ENCODE data around the gene GRIN2C. TPM values are rescaled to one million over a fixed set of nuclear protein-coding genes. Genes with fewer than 3 reads are reported as not detected.
"Not testable (repeated sequence)": the region's sequence is repeated elsewhere in the genome, so short reads cannot be mapped to it uniquely, and the experiment has no call there.

The GRIN2C gene
- polyA plus RNA-seq (ENCODE audit: insufficient read depth in 1 of 5, insufficient read length in 5 of 5, low replicate concordance in 1 of 5) = under 1 TPM; 0.15 to 0.38 (median 0.21) TPM
- long read RNA-seq, donor 1 = 0 reads
- long read RNA-seq, donor 2 = 0 reads
- long read RNA-seq, donor 3 = 0 reads
- long read RNA-seq, donor 4 = 0 reads
- long read RNA-seq, donor 5 = 0 reads
- long read RNA-seq, donor 6 = 0 reads
- long read RNA-seq, donor 7 = 0 reads
- long read RNA-seq, donor 8 = 0 reads

DNA sequence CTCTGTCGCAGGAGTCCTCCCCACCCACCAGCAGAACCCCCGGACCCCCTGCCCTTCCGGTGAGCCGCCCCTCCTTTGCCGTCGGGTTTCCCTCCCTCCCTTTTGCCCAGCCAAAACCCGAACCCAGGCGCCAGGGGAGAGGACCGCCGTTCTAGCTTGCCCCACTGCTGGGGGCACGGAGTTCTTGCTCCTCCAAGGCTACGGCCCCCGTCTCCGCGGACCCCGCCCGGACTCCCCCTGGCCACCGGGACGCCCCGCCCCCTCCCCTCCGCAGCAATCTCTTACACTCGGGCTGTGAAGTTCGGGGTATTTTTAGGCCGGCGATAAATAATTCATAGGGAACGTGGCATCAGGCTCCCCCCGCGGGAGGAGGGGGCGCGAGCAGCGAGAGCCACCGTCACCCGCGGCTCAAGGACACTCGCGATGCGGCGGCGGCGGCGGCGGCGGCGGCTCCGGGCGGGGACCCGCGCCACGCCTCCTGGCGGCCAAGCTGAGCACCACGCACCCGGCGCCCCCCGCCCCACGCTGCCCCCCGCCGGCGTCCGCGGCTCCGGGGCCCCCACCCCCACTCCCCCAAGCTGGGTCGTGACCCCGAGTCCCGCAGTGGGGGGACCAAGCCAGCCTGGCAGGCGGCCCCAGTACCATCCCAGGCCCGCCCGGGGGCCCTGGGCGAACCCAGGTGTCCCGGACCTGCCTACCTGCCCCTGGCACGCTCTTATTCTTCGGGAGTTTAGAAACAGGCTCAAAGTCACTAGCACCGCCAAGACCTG is at the start of gene GRIN2C:
Gene GRIN2C, minus strand, starts transcription at position 427 of the 770 bp plus-strand sequence. CDS start 4,793 bp downstream, outside the sequence.
- no peak for DNase-seq

DNA sequence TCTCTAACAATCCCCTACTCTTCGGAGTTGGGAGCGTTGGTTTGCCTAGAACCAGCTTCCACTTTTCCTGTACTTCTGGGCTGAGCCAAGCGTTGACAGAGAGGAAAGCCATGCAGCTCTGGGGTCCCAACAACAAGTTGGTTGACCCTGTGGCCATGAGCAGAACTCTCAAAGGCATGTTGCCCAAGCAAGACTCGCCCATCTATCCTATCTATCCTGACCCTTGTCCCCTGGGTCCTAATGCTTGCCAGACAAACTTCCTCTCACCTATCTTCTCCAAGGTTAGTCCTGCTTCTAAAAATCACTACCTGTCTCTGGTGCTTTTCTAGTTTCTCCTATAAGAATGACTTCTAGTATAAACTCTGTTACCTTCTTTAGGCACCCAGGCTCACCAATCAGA is 49.4 kb upstream of the GRIN2C start:
- not testable (repeated sequence) for DNase-seq

DNA sequence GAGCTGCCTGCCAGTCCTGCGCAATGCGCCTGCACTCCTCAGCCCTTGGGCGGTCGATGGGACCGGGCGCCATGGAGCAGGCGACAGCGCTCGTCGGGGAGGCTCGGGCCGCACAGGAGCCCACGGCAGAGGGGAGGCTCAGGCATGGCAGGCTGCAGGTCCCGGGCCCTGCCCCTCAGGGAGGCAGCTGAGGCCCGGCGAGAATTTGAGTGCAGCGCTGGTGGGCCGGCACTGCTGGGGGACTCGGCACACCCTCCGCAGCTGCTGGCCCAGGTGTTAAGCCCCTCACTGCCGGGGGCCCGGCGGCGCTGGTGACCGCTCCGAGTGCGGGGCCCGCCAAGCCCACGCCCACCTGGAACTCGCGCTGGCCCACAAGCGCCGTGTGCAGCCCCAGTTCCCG is 47.3 kb upstream of the GRIN2C start:
- DNase-seq = no peak

DNA sequence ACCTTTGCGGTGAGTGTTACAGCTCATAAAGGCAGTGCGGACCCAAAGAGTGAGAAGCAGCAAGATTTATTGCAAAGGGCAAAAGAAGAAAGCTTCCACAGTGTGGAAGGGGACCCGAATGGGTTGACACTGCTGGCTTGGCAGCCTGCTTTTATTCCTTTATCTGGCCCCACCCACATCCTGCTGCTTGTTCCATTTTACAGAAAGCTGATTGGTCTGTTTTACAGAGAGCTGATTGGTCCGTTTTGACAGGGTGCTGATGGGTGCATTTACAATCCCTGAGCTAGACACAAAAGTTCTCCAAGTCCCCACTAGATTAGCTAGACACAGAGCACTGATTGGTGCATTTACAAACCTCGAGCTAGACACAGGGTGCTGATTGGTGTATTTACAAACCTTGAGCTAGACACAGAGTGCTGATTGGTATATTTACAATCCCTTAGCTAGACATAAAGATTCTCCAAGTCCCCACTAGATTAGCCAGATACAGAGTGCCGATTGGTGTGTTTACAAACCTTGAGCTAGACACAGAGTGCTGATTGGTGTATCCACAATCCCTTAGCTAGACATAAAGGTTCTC is 46.6 kb upstream of the GRIN2C start:
- DNase-seq = not testable (repeated sequence)

DNA sequence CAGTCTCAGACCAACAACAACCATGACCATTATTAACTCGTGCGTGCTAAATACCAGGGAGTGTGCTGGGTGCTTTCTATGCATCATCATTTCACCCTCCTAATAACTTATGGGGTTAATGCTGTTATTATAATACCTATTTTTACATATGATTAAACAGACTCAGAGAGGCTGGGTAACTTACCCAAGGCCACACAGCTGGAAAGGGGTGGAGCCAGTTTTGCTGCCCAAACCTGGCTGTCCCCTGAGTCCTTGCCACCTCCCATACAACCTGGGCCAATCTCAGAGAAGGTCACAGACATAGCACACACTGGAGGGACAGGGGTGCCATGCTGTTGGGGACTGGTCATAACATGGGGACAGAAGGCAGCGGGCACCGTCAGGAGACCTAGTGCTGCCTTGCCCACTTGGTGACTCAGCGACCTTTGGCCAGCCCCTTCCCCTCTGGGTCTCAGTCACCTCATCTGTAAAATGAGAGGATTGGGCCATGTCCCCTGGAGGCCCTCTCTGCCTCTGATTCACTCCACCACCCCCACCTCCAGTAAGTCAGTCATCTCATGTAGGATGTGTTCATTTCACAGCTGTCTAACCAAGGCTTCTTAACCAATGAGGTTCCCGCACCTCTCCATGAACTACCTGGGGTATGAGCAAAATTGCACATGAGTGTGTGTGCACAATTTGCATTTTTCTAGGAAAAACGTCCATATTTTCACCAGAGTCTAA is 45.2 kb upstream of the GRIN2C start:
- DNase-seq = no peak

DNA sequence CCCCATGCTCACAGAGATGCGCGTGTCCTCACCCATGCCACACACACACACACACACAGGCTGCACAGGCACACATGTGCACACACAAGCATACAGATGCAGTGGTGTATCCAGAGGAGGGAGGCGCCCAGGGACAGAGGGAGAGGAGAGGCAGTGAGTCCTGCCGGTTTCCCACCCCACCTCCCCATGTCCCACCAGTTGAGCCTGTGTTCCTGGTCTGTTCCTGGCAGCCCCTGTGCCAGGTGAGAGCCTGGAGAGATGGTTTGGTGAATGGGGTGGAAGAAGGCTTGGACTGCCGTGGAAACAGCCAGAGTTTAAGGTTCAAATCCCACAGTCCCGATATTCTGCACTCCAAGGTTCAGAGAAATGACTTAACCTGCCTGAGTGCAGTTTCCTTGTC is 44.0 kb upstream of the GRIN2C start:
- no peak for DNase-seq

DNA sequence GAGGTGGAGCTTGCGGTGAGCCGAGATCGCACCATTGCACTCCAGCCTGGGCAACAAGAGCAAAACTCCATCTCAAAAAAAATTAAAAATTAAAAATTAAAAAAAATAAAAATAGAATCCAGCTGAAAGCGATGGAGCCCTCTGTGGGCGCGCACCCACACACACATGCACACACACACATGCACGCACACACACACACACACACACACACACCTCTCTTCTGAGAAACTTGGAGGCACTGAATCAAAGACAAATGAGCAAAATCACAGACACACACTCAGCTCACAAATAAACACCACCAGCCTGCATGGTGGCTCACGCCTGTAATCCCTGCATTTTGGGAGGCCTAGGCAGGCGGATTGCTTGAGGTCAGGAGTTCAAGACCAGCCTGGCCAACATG is 43.3 kb upstream of the GRIN2C start:
- DNase-seq = no peak

DNA sequence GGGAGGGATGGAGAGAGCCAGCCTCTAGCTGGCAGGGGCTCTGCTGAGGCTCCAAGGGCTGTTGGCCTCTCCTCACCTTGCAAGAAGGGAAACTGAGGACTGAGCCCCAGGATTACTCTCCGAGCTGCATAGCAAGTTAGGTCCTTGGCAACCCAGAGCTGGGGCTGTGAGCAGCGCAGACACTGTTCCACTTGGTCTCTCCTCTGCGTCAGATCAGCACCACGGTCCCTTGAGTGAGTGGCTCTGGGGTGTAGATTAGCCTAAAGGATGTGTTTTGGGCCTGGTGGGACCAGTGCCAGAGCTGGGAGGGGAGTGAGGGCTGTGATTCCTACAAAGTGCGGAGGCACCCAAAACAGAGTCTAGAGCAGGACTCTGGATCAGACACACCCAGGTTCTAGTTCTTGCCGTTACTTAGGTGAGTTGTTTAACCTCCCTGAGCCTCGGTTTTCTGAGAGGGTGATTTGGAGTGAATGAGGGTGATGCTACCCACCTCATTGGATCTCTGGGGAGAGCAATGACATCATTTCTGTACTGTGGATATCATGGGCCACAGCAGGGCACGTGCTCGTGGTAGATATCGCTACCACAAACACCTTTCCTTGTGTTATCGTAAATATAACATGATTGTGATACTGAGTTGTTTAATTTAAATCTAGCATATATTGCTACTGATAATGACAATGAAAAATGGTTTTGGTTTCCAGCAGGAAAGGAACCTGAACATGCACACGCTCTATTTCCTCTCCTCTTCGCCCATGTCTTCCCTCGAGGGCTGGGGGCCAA is 41.9 kb upstream of the GRIN2C start:
- no peak for DNase-seq

DNA sequence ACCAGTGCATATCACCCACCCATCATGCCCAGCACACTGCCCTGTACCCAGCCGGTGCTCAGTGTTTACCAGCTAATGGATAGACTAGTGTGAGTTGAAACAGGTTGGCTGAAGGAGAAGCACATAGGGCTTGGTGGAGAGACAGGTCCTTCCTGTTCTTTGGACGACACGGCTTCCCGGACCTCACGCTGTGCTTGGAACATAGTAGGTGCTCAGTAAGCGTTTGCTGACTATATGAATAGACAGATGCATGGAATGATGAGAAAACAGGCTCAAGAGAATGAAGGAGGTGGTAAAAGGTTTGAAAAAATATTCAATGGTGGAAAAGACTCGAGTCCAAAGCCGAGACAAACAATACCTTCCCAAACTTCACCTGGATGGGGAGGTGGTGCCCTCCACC is 40.5 kb upstream of the GRIN2C start:
- no peak for DNase-seq

DNA sequence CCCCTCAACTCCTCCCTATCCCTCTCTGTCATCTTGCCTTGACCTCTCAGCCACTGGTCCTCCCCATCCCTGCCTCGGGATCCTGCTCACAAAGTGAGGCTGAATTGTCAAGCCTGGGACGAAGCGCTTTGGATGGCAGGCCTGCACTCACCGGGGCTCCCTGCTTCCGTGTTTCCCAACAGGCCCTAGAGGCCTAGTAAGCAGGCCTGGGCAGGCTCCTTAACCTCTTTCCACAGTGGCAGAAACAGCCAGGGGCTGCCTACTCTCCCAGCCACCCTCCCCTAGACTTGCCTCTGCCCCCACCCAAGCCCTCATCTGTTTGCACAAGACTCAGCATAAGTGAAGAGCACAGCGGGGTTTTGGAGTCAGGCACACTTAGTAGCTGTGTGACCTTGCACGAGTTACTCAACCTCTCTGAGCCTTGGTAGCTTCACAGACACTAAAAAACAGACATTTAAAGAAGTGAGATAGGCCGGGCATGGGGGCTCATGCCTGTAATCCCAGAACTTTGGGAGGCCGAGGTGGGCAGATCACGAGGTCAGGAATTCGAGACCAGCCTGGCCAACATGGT is 38.8 kb upstream of the GRIN2C start:
- no peak for DNase-seq

DNA sequence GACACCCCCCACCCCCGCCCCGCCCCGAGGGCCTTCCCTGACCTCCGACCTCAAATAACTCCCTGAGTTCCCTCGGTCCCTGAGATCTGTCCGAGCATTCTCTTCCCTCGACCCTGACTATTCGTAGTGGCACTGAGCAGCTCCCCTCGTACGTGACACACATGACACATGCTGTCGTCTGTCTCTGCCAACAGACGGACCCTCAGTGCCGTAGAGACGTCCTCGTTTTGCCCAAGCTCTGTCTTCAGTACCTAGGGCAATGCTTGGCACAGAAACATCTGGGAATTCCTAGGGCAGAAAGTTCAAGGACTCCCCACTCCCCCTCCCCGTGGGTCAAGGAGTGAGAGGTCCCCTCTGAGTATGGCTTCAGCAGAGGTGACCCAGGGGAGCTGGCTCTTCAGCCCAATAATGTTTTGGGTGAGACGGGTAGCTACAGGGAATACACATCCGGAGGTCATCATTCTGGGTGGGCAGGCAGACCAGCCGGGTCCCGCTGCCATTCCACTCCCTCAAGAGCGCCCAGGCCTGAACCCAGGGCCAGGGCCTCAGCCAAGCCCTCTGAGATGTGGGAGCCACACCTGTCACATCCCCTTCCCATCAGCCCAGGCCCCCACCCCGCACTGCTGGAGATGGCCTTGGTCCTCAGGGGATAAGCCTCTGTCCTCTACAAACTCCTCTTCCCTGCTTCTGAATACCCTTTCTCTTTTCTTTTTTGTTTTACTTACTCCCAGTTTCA is 34.4 kb upstream of the GRIN2C start:
- no peak for DNase-seq

DNA sequence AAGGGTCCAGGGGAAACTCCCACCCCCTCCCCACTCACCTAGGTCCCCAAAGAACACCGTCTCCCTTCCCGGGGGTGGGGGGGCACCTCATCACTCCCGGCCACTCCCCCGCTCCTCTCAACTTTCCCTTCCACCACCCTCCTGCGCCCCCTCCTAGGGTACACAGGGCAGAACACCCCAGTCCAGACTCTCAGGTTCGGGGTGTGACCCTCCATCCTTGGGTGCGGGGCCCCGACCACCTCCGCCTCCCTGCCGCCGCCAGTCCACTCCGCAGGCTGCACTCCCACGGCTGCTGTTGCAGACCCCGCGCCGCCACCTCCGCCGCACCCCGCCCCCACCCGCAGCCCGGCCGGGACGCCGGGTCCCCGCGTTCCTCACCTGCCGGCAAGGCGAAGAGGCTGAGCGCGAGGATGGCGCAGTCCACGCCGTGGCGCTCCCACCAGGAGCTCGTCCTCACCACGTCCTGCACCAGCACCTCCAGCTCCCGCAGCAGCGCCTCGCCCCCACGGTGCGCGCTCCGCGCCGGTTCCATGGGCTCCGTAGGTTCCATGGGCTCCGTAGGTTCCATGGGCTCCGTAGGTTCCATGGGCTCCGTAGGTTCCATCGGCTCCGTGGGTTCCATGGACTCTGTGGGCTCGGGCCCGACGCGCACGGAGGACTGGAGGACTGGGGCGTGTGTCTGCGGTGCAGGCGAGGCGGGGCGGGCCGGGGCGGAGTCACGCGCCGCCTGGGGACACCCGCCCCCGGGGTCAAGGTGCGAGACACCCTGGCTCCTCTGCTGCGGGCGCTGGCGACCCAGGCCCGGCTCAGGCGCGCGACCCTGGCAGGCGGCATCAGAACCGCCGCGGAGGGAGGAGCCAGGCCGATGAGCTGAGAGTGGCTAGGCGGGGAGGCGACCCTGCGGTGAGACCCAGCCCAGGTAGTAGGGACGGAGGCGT is 33.6 kb upstream of the GRIN2C start, which contains the start of gene FADS6:
Gene FADS6, minus strand, starts transcription at position 660 of the 938 bp plus-strand sequence. Its CDS starts 38 bp downstream, at position 622.
- DNase-seq = no peak

DNA sequence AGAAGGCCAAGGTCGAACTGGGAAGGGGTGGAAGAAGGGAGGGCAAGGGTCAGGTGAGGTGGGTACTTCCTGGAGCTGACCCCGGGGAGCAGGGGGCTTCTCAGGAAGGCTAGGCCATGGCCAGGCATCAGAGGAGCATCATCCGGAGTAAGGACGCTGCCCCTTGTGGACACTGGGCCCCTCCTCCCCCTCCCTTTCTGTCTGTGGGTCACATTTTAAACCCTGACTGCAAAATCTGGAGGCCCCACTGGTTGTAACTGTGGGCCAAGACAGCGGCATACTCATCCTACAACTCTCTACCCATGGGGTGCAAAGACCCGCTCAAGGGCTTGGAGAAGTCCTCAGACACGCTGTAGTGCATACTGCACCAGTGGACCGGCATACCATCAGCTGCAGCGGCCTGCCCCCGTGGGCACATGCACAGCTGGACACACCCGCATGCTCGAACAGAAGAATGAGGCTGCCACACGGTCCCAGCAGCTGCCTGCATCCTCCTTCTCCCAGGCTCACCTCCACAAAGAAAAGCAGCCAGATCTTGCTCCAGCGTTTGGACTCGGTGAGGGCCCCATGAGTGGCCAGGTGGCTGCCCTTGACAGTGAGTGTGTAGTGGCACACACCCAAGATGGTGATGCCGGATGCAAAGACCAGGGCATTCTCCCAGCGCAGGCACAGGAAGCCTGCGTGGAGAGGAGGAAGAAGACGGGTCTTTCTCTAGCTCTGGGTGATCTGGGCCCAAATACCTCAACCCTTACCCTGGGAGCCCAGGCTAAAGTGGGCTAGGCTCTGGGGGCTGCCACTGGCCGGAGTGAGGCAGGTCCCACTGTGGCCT is 32.5 kb upstream of the GRIN2C start:
- no peak for DNase-seq

DNA sequence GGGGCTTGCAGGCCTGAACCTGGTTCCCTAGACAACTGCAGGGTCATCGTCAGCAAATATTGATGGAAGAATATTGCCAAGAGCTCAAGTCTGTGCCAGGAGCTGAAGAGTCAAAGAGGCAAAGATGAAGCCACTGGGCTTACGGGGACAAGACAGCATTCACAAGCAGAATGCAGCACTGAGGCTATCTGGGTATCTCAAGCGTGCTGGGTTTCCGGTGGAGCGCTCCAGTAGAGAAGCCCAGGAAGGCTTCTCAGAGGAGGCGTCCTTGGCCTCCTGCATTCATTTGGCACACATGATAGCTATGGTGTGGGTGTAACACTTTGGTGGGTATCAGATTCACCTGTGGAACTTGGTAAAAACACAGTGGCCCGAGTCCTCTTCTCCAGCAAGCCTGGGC is 30.9 kb upstream of the GRIN2C start:
- DNase-seq = no peak

DNA sequence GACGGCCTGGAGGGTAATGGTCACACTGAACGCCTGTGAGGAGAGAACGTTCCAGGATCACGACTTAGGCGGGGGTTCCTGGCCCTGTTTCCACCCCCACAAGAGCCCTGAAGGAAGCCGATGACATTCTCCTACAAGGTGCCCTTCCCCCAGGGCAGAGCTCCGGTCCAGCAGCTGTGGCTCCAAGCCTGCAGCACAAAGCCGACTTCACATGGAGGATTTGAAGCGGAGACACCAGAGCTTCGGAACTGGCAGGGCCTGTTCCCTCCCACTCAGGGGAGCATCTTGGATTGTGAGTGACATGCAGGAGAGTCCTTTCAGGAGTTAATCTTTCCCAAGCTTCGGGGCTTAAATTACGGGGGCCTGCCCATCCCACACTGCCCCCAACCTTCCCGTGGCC is 28.8 kb upstream of the GRIN2C start:
- no peak for DNase-seq

DNA sequence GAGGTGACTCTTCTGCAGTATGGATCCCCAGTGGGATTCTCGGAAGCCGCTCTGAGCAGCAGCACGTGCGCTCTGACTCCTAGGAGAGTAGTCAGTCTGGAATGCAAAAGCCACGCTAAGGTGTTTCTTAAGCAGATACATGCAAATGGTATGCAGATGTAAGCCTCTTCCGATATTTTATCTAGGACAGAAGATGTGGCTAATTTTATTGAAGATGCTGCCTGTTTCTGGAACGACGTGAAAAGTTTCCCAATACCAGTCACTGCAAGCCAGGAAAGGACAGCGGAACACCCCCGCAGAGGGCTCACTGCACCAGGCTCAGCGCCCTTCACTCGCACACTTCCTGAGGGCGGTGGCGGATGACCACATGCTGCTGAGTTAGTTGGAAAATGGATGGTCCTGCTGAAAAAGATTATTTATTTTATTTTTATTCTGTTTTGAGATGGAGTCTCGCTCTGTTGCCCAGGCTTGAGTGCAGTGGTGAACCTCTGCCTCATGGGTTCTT is 23.6 kb upstream of the GRIN2C start:
- no peak for DNase-seq

DNA sequence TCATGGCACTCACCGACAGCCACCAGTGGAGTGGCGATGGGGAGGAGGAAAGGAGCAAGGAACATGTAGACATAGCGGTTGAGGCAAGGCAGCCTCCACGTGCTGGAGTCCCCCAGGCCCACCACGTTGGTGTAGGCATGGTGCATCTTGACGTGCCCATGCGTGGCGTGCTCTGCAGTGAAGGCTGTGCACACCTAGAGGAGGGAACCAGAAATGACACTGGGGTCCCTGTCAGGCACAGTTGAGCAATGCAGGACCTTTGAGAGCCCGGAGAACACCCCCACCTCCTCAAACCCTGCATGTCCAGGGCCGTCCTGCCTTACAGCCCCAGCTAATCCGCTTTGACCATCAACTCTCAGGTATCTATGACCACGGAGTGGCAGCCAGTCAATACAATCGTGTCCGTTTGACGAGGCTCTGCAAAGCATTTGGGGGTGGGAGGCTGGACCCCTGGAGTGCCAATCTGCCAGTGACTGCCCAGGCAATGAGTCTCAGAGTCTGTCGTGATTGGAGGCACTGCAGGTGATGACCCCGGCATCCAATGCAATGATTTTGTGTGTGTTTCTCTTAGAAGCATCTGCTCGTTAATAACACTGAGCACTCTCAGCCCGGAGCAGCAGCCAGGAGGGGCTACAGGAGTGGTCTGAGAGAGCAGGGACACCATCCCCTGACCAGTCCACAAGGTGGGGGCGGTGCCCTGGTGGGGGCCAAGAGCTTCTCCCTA is 23.0 kb upstream of the GRIN2C start:
- DNase-seq = no peak
